Measurements from ENCODE around the gene PRRG3. TPM values are rescaled to one million over a fixed set of nuclear protein-coding genes. Genes with fewer than 3 reads are reported as not detected.

PRRG3 gene
- total RNA-seq, 1 donor from 2014 or later = 0.18 TPM

DNA sequence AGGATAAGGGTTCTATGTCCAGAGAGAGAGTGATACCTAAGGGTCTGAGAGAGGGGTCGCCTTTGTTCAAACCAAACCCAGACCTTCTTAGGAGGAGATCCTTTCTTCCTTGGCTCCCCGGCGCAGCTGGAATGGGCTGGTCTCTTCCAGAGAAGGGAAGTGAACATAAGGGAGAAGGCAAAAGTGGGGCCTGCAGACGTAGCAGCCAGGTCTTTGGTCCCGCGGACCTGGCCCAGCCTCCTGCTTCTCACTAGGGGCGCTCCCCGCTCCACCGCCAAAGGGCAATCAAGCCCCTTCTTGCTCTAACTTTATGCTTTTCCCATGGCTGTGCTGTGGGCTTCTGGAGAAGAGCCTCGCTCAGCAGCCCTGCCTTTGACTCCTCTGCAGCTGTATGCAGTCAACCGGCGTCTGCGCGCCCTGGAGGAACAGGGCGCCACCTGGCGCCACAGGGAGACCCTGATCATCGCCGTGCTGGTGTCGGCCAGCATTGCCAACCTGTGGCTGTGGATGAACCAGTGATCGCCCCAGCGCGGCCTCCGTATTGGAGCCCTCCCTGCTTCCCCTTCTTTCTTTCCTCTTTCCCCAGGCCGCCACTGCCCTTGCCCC, 27.1 kb downstream of the PRRG3 start:
- no peaks in the 10 kb centered on the region for H3K36me3 Mint-ChIP-seq (ENCODE audit: low read depth, unreplicated experiment)
- no peak overlapping the region for H3K27ac ChIP-seq (ENCODE audit: low read depth, low read length)
- H2AFZ ChIP-seq (ENCODE audit: low read depth, low read length) = no peak overlapping the region
- H3K9ac ChIP-seq (ENCODE audit: low read length) = no peak overlapping the region
- no peaks in the 10 kb centered on the region for H3K4me1 Mint-ChIP-seq (ENCODE audit: low read depth, unreplicated experiment)
- H3K36me3 ChIP-seq (ENCODE audit: insufficient read depth, low read length) = no peaks in the 10 kb centered on the region
- no peaks in the 10 kb centered on the region for H3K9me3 Mint-ChIP-seq (ENCODE audit: unreplicated experiment)
- H3K27me3 ChIP-seq (ENCODE audit: insufficient read depth, low read length) = no peaks in the 10 kb centered on the region
- no peak overlapping the region for H3K27ac Mint-ChIP-seq (ENCODE audit: unreplicated experiment)
- H3K4me1 ChIP-seq (ENCODE audit: insufficient read depth, low read length) = no peaks in the 10 kb centered on the region
- no peaks in the 10 kb centered on the region for H3K79me2 ChIP-seq (ENCODE audit: insufficient read depth, low read length)
- no peaks in the 10 kb centered on the region for H4K20me1 ChIP-seq (ENCODE audit: insufficient read depth, low read length)
- H3K4me3 Mint-ChIP-seq (ENCODE audit: unreplicated experiment) = no peak overlapping the region
- no peaks in the 10 kb centered on the region for H3K9me3 ChIP-seq (ENCODE audit: insufficient read depth, low read depth, low read length)
- no peak for DNase-seq (ENCODE audit: low read depth)
- H3K4me3 ChIP-seq (ENCODE audit: insufficient read depth, low read depth, low read length) = no peak overlapping the region
- TF ChIP-seq EZH2 (IDR thresholded peaks at IDR 0.05; ENCODE audit: insufficient read depth, low read length) = no peak
- TF ChIP-seq, protein P1, sequence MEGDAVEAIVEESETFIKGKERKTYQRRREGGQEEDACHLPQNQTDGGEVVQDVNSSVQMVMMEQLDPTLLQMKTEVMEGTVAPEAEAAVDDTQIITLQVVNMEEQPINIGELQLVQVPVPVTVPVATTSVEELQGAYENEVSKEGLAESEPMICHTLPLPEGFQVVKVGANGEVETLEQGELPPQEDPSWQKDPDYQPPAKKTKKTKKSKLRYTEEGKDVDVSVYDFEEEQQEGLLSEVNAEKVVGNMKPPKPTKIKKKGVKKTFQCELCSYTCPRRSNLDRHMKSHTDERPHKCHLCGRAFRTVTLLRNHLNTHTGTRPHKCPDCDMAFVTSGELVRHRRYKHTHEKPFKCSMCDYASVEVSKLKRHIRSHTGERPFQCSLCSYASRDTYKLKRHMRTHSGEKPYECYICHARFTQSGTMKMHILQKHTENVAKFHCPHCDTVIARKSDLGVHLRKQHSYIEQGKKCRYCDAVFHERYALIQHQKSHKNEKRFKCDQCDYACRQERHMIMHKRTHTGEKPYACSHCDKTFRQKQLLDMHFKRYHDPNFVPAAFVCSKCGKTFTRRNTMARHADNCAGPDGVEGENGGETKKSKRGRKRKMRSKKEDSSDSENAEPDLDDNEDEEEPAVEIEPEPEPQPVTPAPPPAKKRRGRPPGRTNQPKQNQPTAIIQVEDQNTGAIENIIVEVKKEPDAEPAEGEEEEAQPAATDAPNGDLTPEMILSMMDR (IDR thresholded peaks at IDR 0.05; ENCODE audit: insufficient read depth, low read depth, low read length) = no peak
- FAIRE-seq = no peak
- H3K27me3 Mint-ChIP-seq (ENCODE audit: low read depth, unreplicated experiment) = peaks cover 9% of the 10 kb centered on the region
- no peak overlapping the region for H3K4me2 ChIP-seq (ENCODE audit: low read length)

- FAIRE-seq (no peak), DNase-seq (ENCODE audit: low read depth) (no peak)
- no peaks in the 10 kb centered on the region for H3K4me1 ChIP-seq (ENCODE audit: insufficient read depth, low read length)
- H3K36me3 ChIP-seq (ENCODE audit: insufficient read depth, low read length) = no peaks in the 10 kb centered on the region
- Mint-ChIP-seq H3K27me3 (ENCODE audit: low read depth, unreplicated experiment) (peaks cover 8% of the 10 kb centered on the region), H3K4me1 (ENCODE audit: low read depth, unreplicated experiment) (no peaks in the 10 kb centered on the region), H3K9me3 (ENCODE audit: unreplicated experiment) (no peaks in the 10 kb centered on the region), H3K27ac (ENCODE audit: unreplicated experiment) (no peak overlapping the region), H3K36me3 (ENCODE audit: low read depth, unreplicated experiment) (no peaks in the 10 kb centered on the region), H3K4me3 (ENCODE audit: unreplicated experiment) (no peak overlapping the region)
- no peak overlapping the region for H2AFZ ChIP-seq (ENCODE audit: low read depth, low read length)
- no peak overlapping the region for H3K9ac ChIP-seq (ENCODE audit: low read length)
- H3K4me3 ChIP-seq (ENCODE audit: insufficient read depth, low read depth, low read length) = no peak overlapping the region
- H3K9me3 ChIP-seq (ENCODE audit: insufficient read depth, low read depth, low read length) = no peaks in the 10 kb centered on the region
- no peaks in the 10 kb centered on the region for H4K20me1 ChIP-seq (ENCODE audit: insufficient read depth, low read length)
- no peak overlapping the region for H3K27ac ChIP-seq (ENCODE audit: low read depth, low read length)
- H3K27me3 ChIP-seq (ENCODE audit: insufficient read depth, low read length) = no peaks in the 10 kb centered on the region
- no peak overlapping the region for H3K4me2 ChIP-seq (ENCODE audit: low read length)
- no peaks in the 10 kb centered on the region for H3K79me2 ChIP-seq (ENCODE audit: insufficient read depth, low read length)
- no peak for TF ChIP-seq EZH2 (IDR thresholded peaks at IDR 0.05; ENCODE audit: insufficient read depth, low read length)
- TF ChIP-seq, protein P1 (IDR thresholded peaks at IDR 0.05; ENCODE audit: insufficient read depth, low read depth, low read length) = no peak
These were observed 28.0 kb downstream of the PRRG3 start for GRCh38 chrX:151723156-151723760.
